Fibroblast of lung (primary cell): Measurements from ENCODE around the gene ZNF618. TPM values are rescaled to one million over a fixed set of nuclear protein-coding genes. Genes with fewer than 3 reads are reported as not detected.

ENCODE experiments used
- DNase-seq, 2 donors: peaks; one replicate each; pipeline versions ENCODE4 v3.0.0 to v3.0.0-alpha.2; 2010; ENCODE audit warnings: low read depth in 2 of 2
- H2AFZ ChIP-seq: 2 replicates; pipeline ENCODE4 v1.5.1; 2012; ENCODE audit warnings: low read length, control low read depth, inconsistent platforms
- H3K27ac ChIP-seq: 2 replicates; pipeline ENCODE4 v1.5.1; 2011; ENCODE audit warnings: low read length, control low read depth; ENCODE audit not compliant: insufficient read depth
- H3K27me3 ChIP-seq: 2 replicates; pipeline ENCODE4 v1.5.1; 2011; ENCODE audit warnings: mild to moderate bottlenecking, low read length; ENCODE audit not compliant: control insufficient read depth, insufficient read depth
- H3K36me3 ChIP-seq: 2 replicates; pipeline ENCODE4 v1.5.1; 2011; ENCODE audit warnings: low read length; ENCODE audit not compliant: control insufficient read depth, insufficient read depth
- H3K4me1 ChIP-seq: 2 replicates; pipeline ENCODE4 v1.5.1; 2011; ENCODE audit warnings: low read length; ENCODE audit not compliant: control insufficient read depth, insufficient read depth; ENCODE audit errors: extremely low read depth
- H3K4me2 ChIP-seq: 2 replicates; pipeline ENCODE4 v1.5.1; 2011; ENCODE audit warnings: low read length, control low read depth; ENCODE audit not compliant: insufficient read depth; ENCODE audit errors: extremely low read depth
- H3K4me3 ChIP-seq, 4 experiments: fragments of 200-600 bp in 1 of 4; sonication (generic) in 1 of 4; replicated peaks in 1 of 4; 2 replicates each; pipeline ENCODE4 v1.5.1; 2011 to 2016; ENCODE audit warnings: low read length in 4 of 4, low read depth in 3 of 4, mild to moderate bottlenecking in 3 of 4, control low read depth in 2 of 4, inconsistent platforms in 1 of 4, mixed read lengths in 1 of 4; ENCODE audit not compliant: insufficient read depth in 1 of 4; ENCODE audit errors: control extremely low read depth in 1 of 4
- H3K79me2 ChIP-seq: 2 replicates; pipeline ENCODE4 v1.5.1; 2012; ENCODE audit warnings: mild to moderate bottlenecking, low read length, inconsistent platforms; ENCODE audit not compliant: control insufficient read depth, insufficient read depth
- H3K9ac ChIP-seq: 2 replicates; pipeline ENCODE4 v1.5.1; 2011; ENCODE audit warnings: mild to moderate bottlenecking, low read length, control low read depth; ENCODE audit not compliant: insufficient read depth
- H3K9me3 ChIP-seq: 2 replicates; pipeline ENCODE4 v1.5.1; 2012; ENCODE audit warnings: low read depth, low read length; ENCODE audit not compliant: control insufficient read depth, insufficient read depth
- H4K20me1 ChIP-seq: 2 replicates; pipeline ENCODE4 v1.5.1; 2011; ENCODE audit warnings: low read length; ENCODE audit not compliant: control insufficient read depth, insufficient read depth; ENCODE audit errors: extremely low read depth
- EZH2 ChIP-seq: IDR thresholded peaks from 2 replicates; pipeline ENCODE4 v1.5.1; 2012; ENCODE audit warnings: low read length, control low read depth, mild to moderate bottlenecking; ENCODE audit errors: missing control alignments
- polyA plus RNA-seq, 2 donors: library from polyadenylated mRNA; depleted of rRNA in 1 of 2; stranded (reverse) in 1 of 2; unstranded in 1 of 2; fragments of >200 nt; gene quantifications; 2 replicates each; pipeline ENCODE4 v1.2.1, GENCODE V29; 2011 to 2012; ENCODE audit warnings: missing spikeins in 1 of 2
- total RNA-seq: library from RNA; depleted of rRNA; stranded (reverse); fragments of >200 nt; gene quantifications from 2 replicates; pipeline ENCODE4 v1.2.1, GENCODE V29; 2014
- TF ChIP-seq, protein P1 (sequence below), 2 donors: IDR thresholded peaks in 1 of 2; conservative IDR thresholded peaks in 1 of 2; 1 replicate in 1 of 2; 2 replicates in 1 of 2; pipeline ENCODE4 v1.5.1; 2011 to 2012; ENCODE audit warnings: low read length in 2 of 2, control low read depth in 1 of 2, inconsistent platforms in 1 of 2, low read depth in 1 of 2, mild to moderate bottlenecking in 1 of 2

The ZNF618 gene
- total and polyA plus RNA-seq, 2 donors (not counting 1 experiment from before 2014, with no cell fraction given): 6.6 to 8.6 TPM

DNA sequence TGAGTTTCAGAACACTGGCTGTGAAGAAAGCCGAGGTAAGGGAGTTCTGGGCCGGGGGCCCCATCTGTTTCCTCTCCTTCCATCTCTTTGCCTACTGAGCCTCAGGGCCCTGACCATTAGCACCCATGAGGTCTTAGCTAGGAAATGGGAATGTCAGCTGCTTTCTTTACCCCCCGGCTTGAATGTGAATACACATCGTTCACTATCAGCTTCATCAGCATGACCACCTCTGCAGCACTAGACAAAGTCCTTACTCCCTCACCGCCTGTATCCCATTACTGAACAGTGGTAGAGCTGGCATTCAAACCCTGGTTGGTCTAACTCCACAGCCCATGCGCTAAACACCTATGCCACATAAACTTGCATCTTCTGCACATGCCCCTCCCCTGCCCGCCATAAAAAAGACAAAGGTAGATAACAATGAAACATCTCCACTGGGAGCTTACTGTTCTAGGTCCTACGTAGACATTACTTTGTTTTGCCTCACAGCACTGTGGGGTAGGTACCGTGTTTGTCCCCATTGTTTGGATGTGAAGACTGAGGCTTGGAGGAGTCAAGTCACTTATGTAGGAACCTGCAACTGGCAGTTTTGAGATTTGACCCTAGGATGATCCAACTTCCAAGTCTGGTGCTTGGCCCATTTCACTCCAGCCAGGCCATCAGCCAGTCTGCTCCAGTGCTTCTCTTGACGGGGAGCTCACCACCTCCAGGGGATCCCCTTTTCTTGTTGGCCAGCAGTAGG lies 108.7 kb downstream of the ZNF618 start:
- Histone ChIP-seq H3K4me2 (no peak overlapping the region), H3K27me3 (no peaks in the 10 kb centered on the region), H3K36me3 (peaks cover 6% of the 10 kb centered on the region), H3K79me2 (no peaks in the 10 kb centered on the region), H3K4me1 (no peaks in the 10 kb centered on the region), H2AFZ (no peak overlapping the region), H3K9ac (no peak overlapping the region), H3K4me3 (no peak overlapping the region), H3K9me3 (no peaks in the 10 kb centered on the region), H3K27ac (no peak overlapping the region), H4K20me1 (no peaks in the 10 kb centered on the region)
- DNase-seq: no peak
- no peak for TF ChIP-seq EZH2
- TF ChIP-seq, protein P1, sequence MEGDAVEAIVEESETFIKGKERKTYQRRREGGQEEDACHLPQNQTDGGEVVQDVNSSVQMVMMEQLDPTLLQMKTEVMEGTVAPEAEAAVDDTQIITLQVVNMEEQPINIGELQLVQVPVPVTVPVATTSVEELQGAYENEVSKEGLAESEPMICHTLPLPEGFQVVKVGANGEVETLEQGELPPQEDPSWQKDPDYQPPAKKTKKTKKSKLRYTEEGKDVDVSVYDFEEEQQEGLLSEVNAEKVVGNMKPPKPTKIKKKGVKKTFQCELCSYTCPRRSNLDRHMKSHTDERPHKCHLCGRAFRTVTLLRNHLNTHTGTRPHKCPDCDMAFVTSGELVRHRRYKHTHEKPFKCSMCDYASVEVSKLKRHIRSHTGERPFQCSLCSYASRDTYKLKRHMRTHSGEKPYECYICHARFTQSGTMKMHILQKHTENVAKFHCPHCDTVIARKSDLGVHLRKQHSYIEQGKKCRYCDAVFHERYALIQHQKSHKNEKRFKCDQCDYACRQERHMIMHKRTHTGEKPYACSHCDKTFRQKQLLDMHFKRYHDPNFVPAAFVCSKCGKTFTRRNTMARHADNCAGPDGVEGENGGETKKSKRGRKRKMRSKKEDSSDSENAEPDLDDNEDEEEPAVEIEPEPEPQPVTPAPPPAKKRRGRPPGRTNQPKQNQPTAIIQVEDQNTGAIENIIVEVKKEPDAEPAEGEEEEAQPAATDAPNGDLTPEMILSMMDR (conservative IDR thresholded peaks at IDR 0.05 in 1 of 2, IDR thresholded peaks at IDR 0.05 in 1 of 2; ENCODE audit: low read depth in 1 of 2, low read length in 2 of 2): no peak

- DNase-seq: peak in 1 of 2 donors; percentile 80
- Histone ChIP-seq H3K27me3 (no peaks in the 10 kb centered on the region), H4K20me1 (no peaks in the 10 kb centered on the region), H3K9me3 (no peaks in the 10 kb centered on the region), H2AFZ (no peak overlapping the region), H3K9ac (no peak overlapping the region), H3K79me2 (no peaks in the 10 kb centered on the region), H3K4me2 (no peak overlapping the region), H3K4me1 (no peaks in the 10 kb centered on the region), H3K27ac (no peak overlapping the region), H3K4me3 (no peak overlapping the region), H3K36me3 (peaks cover 6% of the 10 kb centered on the region)
- TF ChIP-seq, protein P1 (conservative IDR thresholded peaks at IDR 0.05 in 1 of 2, IDR thresholded peaks at IDR 0.05 in 1 of 2; ENCODE audit: low read depth in 1 of 2, low read length in 2 of 2): no peak
- no peak for TF ChIP-seq EZH2
These were observed 110.0 kb downstream of the ZNF618 start for GRCh38 chr9:113985968-113986585.

DNA sequence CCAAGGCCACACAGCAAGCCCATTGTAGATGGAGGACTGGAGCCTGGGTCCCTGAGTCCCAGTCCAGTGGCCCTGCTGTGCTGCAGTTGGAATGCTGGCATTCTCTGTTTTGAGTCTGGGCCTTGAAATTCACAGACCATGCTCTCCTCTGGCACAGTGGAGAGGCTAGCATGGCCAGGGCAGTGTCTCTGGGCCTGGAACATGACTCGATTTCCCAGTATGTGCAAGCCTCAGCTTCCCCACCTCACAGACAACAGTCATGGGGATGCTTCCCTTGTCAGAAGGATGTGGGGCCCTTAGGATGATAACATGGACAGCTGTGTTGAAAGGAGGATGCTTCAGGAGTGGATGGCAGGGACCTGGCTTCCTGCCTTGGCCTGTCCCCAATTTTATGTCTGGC lies 110.8 kb downstream of the ZNF618 start:
- DNase-seq: no peak
- Histone ChIP-seq H3K36me3 (peaks cover 3% of the 10 kb centered on the region), H3K79me2 (no peaks in the 10 kb centered on the region), H3K4me3 (no peak overlapping the region), H2AFZ (no peak overlapping the region), H3K9ac (no peak overlapping the region), H3K4me2 (no peak overlapping the region), H3K27ac (no peak overlapping the region), H3K27me3 (no peaks in the 10 kb centered on the region), H4K20me1 (no peaks in the 10 kb centered on the region), H3K9me3 (no peaks in the 10 kb centered on the region), H3K4me1 (no peaks in the 10 kb centered on the region)
- TF ChIP-seq, protein P1 (conservative IDR thresholded peaks at IDR 0.05 in 1 of 2, IDR thresholded peaks at IDR 0.05 in 1 of 2; ENCODE audit: low read depth in 1 of 2, low read length in 2 of 2): no peak
- no peak for TF ChIP-seq EZH2
